HG03196 (cell line): ENCODE results near the gene NCF4.

ENCODE experiments used
- ATAC-seq: cut with Tn5 transposase; IDR thresholded peaks from one replicate; pipeline ENCODE4 v1.9.1; 2021; ENCODE audit not compliant: unreplicated experiment

Gene NCF4

GRCh38 chr22:36835903-36836302, 24.9 kb upstream of the NCF4 start:
- ATAC-seq, result no peak

DNA sequence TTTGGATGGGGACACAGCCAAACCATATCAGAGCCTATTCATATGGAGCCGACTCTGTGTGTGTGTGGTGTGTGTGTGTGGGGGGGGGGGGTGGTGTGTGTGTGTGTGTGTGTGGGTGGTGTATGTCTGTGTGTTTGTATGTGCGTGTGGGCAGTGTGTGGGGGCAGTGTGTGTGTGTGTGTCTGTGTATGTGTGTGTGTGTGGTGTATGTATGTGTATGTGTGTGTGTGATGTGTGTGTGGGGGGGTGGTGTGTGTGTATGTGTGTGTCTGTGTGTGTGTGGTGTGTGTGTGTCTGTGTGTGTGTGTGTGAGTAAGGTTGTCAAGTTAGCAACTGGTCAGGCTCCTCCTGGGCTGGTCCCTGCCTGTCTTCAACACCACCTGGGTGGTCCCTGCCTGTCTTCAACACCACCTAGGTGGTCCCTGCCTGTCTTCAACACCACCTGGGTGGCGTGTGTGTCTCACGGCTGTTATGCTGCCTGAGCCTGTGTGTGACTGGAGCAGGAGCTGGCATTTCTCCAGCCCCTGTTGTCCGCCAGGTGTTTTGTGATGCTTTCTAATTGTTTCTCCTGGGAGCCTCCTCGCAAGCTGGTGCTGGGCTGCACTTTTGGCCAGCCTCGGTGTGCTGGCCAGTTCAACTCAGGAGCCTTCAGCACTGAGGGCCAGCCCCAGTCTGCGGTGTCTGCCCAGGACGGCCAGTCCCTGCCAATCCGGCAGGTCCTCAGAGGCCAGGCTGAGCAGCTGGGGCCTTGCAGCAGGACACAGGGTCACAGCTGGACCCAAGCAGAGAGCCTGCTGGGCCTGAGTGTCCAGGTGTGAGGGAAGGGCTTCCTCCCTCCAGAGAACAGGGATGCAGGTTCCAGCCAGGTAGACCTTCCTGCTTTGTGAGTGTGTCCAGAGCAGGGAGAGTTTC, 22.4 kb upstream of the NCF4 start:
- ATAC-seq, result no peak

- no peak for ATAC-seq
Observed at GRCh38 chr22:36839356-36840073, 21.3 kb upstream of the NCF4 start.

DNA sequence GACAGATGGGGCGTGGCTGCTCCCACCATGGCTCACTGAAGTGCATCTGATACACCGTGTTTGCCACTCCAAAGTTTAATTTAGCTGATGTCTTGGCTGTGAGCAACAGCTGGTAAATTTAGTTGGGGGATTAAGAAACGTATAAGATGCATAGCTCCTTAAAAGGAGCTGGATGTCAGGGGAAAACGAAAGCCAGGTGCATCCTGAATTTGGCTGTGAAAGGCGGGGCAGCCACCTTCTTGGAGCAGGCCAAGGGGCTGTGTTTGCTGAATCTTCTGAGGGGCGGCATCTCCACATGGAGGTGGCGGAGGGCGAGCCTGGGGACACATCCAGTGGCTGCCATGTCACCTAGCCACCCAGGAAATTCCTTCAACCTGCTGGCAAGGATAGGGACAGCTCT, 20.7 kb upstream of the NCF4 start:
- no peak for ATAC-seq

DNA sequence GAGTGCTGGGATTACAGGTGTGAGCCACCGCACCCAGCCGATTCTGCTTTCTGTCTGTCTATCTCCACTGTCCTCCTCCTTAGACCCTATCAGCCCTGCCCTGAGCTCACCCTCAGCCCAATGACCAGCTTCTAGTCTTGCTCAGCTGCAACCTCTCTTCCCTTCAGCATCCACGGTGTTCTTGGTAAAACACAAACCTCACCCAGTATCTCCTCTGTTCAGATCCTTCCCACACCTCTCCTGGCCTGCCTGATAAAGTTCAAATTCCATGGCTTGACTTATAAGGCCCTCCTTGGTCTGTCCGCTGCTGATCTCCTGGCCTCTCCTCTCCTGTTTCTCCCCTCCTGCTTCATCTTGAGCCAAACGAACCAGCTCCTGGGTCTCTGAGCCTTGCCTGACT, 14.5 kb upstream of the NCF4 start:
- ATAC-seq, result no peak

DNA sequence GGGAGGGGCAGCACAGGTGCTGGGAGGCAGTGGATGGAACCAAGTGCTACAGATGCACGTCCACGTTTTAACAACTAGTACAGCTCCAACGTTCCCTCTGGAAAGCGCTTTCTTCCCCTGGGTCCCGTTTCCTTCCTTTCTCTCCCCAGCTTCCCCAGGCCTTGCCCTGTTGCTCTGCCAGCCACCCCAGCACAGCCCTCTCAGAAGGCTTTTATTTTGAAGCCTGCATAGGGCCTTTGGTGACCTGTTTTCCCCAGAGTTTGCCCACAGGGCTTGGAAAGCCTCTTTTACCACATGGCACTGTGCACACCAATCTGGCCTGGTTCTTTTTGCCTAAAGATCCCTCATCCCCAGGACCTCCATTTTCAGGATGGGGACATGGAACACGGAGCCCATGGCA, 13.9 kb upstream of the NCF4 start:
- no peak for ATAC-seq

GRCh38 chr22:36850056-36850455, 10.8 kb upstream of the NCF4 start:
- ATAC-seq, result no peak

GRCh38 chr22:36850682-36851081, 10.1 kb upstream of the NCF4 start:
- ATAC-seq, result no peak

DNA sequence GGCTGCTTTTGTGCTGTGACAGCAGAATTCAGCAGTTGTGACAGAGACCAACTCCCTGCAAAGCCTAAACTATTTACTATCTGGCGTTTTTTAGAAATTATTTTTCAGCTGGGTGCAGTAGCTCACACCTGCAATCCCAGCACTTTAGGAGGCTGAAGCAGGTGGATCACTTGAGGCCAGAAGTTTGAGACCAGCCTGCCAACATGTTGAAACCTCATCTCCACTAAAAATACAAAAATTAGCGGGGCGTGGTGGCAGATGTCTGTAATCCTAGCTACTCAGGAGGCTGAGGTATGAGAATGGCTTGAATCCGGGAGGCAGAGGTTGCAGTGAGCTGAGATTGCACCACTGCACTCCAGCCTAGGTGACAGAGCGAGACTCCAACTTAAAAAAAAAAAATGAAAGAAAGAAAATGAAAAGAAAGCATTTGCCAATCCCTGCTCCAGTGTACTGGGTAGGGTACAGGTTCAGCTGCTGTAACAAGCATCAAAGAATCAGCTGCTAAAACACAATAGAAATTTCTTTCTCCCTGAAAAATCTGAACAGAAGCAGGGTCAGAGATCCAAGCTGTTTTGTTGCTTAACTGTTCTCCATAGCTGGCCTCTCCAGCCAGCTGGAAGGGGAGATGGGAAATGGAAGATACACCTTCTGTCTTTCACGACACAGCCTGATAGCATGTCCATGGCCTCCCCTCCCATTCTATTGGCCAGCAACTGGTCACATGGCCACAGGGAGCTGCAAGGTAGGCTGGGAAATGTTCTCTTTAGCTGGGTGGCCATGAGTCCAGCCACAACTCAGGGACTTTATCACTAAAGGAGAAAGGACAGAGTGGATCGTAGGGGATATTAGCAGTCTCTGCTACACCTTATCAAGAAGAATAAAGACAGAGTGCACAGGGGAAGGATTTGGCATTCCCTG, 8.5 kb upstream of the NCF4 start:
- no peak for ATAC-seq

- ATAC-seq, result no peak
Observed at GRCh38 chr22:36853407-36854099, 7.3 kb upstream of the NCF4 start.

GRCh38 chr22:36855478-36855877, 5.3 kb upstream of the NCF4 start:
- no peak for ATAC-seq

DNA sequence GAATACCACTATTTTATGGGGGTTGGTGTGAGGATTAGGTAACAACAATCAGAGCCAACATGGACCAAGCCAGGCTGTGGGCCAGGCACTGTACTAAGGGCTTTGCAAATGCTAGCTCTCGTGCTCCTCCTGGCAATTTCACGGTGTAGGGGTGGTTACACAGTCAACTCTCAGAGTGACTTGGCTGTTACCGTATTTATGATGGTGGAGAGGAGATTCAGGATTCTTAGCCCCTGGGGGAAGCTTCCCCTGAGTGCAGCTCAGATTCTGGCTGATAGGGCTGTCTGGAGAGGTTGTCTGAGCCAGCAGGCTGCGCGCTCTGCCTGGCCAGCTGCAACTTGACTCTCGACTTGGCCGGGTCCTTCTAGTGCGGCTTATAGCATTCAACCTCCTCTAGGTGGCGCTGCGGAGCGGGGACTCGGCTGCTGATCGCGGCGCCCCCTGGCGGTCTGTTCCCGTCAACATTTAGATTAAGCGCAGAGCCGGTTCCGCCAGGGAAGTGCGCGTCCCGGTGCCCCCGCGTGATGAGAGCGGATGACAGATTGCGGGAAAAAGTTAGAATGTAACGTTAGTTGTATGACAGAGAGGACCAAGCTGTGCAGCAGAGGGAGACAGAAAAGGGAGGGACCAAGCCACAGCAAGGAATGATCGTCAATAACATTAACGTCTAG, 4.5 kb upstream of the NCF4 start:
- ATAC-seq, result peak; percentile 31

GRCh38 chr22:36856792-36857135, 4.0 kb upstream of the NCF4 start:
- ATAC-seq, result no peak

- no peak for ATAC-seq
Observed at GRCh38 chr22:36858156-36858555, 2.6 kb upstream of the NCF4 start.

GRCh38 chr22:36858966-36859365, 1.8 kb upstream of the NCF4 start:
- no peak for ATAC-seq

- ATAC-seq, result no peak
Observed at GRCh38 chr22:36860017-36860416, 789 bp upstream of the NCF4 start.

- no peak for ATAC-seq
Observed at GRCh38 chr22:36860438-36860820, 377 bp upstream of the NCF4 start.

DNA sequence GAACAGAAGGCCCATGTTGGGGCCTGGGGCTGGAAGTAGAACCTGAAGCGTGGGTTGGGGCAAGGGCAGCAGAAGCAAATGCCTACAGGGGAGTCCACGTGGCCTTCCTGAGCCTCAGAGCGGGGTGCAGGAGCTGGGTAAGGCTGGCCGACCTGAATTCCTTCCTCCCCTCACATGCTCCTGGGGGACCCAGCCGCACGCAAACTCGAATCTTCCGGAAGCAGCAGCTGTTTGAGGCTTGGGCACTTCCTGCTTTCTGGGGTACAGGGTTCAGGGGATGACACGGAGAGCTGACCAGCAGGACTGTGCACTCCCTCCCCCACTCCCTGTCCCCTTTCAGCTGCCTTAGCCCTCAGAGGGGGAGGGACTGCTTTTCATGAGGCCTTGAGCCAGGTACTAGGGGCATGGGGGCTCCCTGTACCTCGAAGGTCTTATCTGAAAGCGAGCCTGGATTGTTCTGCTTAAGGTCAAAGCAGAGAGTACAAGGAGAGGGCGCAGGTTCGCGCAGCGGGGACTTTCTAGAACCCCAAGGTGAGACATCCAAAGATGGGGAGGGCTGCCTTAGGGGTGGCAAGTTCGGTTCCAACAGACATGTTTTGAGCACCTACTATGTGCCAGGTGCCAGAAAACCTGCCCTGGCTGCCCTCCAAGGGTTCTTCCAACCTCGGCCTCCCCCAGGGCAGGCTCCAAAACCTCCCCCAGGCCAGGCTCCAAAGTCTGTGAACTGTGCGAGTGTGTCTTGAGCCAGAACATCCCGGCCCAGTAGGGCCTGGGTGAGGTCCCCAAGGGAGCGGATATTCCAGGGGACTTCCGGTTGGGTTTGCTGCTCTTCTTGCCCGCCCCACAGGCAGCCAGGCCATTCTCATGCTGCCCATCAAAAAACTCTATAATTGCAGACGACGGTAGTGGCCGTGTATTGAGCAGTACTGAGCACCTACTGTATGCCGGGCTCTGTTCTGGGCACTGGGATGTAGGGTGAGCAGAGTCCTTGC, 1.7 kb downstream of the NCF4 start:
- no peak for ATAC-seq

- ATAC-seq, result no peak
Observed at GRCh38 chr22:36863281-36863680, 2.5 kb downstream of the NCF4 start.
